Renal pelvis (tissue), 4 donors: ENCODE results near the gene NMT1. TPM values are rescaled to one million over a fixed set of nuclear protein-coding genes. Genes with fewer than 3 reads are reported as not detected.
"Not testable (repeated sequence)": the region's sequence is repeated elsewhere in the genome, so short reads cannot be mapped to it uniquely, and the experiment has no call there.

Experiments used
- DNase-seq: peaks from one replicate; pipeline ENCODE4 v3.0.0-alpha.2; 2013
- polyA plus RNA-seq, 3 donors: library from polyadenylated mRNA; unstranded; fragments of 120-200 nt; gene quantifications; one replicate each; pipeline ENCODE4 v1.2.1, GENCODE V29; 2013; ENCODE audit not compliant: insufficient read length in 3 of 3

Gene NMT1
- polyA plus RNA-seq, 3 donors: 71.8 to 85.3 (median 83.9) TPM

- no peak for DNase-seq
Observed at GRCh38 chr17:45031231-45032173, 29.6 kb upstream of the NMT1 start.

GRCh38 chr17:45032174-45032541, 29.0 kb upstream of the NMT1 start:
- no peak for DNase-seq

- DNase-seq: no peak
Observed at GRCh38 chr17:45034599-45034998, 26.5 kb upstream of the NMT1 start.

- no peak for DNase-seq
Observed at GRCh38 chr17:45035848-45036247, 25.3 kb upstream of the NMT1 start.

- no peak for DNase-seq
Observed at GRCh38 chr17:45036691-45037090, 24.4 kb upstream of the NMT1 start.

GRCh38 chr17:45038728-45039634, 22.1 kb upstream of the NMT1 start:
- DNase-seq: no peak

- no peak for DNase-seq
Observed at GRCh38 chr17:45040459-45040858, 20.7 kb upstream of the NMT1 start.

- DNase-seq: no peak
Observed at GRCh38 chr17:45042346-45043120, 18.6 kb upstream of the NMT1 start.

GRCh38 chr17:45043813-45044540, 17.1 kb upstream of the NMT1 start:
- no peak for DNase-seq

GRCh38 chr17:45046537-45047125, 14.5 kb upstream of the NMT1 start:
- DNase-seq: no peak

- DNase-seq: no peak
Observed at GRCh38 chr17:45048795-45049563, 12.1 kb upstream of the NMT1 start.

- DNase-seq: no peak
Observed at GRCh38 chr17:45050481-45051059, 10.5 kb upstream of the NMT1 start.

- DNase-seq: peak; percentile 96
Observed at GRCh38 chr17:45051060-45051719, 9.9 kb upstream of the NMT1 start, which contains the start of gene DCAKD. TSS of gene DCAKD (minus strand) at chr17:45051632. CDS start at chr17:45034885, 16,747 bp downstream.

- not testable (repeated sequence) for DNase-seq
Observed at GRCh38 chr17:45051720-45052051, 9.4 kb upstream of the NMT1 start.

- no peak for DNase-seq
Observed at GRCh38 chr17:45052052-45052772, 8.9 kb upstream of the NMT1 start.

GRCh38 chr17:45060382-45060796, 728 bp upstream of the NMT1 start:
- DNase-seq: no peak

GRCh38 chr17:45061606-45062205, 589 bp downstream of the NMT1 start:
- no peak for DNase-seq

GRCh38 chr17:45063198-45063597, 2.1 kb downstream of the NMT1 start:
- DNase-seq: no peak
